ENCODE measurements around the gene GTF2H2C_2.
"Not testable (repeated sequence)": the region's sequence is repeated elsewhere in the genome, so short reads cannot be mapped to it uniquely, and the experiment has no call there.

GTF2H2C_2 gene

GRCh38 chr5:70415117-70415516 is at the start of gene GTF2H2C_2:
GTF2H2C_2 (plus strand) TSS chr5:70415368.
- in situ Hi-C loops (cut with MboI; ENCODE audit: low sequenced_read_pairs) = not testable (repeated sequence)

GRCh38 chr5:70400984-70401686 is 14.0 kb upstream of the GTF2H2C_2 start:
- in situ Hi-C loops (cut with MboI; ENCODE audit: low sequenced_read_pairs) = not testable (repeated sequence)

DNA sequence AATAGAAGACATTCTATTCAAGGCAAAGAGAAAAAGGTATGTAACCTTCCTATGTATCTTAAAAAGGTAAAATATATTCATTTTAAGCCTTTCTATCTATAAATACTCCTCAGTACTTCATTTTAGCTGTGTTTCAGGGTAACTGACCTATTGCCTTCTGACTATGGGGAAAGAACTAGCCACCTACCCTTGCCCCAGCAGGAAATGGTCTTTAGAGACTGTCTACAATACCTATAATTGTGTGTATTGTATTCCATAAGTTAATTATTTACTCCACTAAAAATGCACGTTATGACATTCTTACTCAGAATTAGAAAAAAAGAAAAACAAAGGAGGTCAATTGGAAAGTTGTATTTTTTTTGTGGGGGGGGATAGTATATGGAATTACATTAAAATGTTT is 6.2 kb downstream of the GTF2H2C_2 start:
- in situ Hi-C loops (cut with MboI; ENCODE audit: low sequenced_read_pairs) = not testable (repeated sequence)

DNA sequence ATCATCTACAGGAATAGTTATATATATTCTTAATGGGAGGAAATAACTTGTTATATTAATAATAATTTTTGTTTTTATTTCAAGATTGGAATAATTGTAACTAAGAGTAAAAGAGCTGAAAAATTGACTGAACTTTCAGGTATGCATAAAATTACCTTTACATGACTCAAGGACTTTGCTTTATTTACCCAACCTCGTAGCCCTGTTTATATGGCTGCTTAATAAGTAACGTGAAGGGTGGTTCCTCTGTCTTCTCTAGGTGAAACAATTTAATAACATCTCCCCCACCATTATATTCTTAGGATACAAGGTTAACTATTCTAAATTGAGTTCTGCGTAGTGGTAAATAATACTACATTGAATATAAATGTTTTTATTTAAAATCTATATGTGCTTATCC is 8.0 kb downstream of the GTF2H2C_2 start:
- in situ Hi-C loops (cut with MboI; ENCODE audit: low sequenced_read_pairs) = not testable (repeated sequence)

DNA sequence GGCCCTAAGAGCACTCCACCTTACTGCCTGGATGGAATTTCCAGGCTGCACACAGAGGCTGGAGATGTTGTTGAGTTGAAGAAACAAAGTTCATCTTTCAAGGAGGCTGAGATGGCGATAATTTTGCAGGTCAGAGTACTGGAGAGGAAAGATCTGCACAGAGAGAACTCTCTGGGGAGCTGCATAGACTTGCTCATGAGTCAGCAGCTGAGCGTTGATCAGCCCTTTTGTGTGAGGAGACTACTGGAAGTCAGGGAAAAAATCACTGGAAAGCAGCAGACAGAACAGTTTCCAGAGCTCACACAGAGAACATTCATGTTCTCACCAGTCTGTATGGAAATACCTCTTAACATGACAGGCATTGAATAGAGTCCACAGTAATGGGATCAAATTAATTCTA is 23.4 kb downstream of the GTF2H2C_2 start:
- in situ Hi-C loops (cut with MboI; ENCODE audit: low sequenced_read_pairs) = not testable (repeated sequence)

- in situ Hi-C loops (cut with MboI; ENCODE audit: low sequenced_read_pairs) = not testable (repeated sequence)
Measured at GRCh38 chr5:70449565-70449964, 34.4 kb downstream of the GTF2H2C_2 start.

- in situ Hi-C loops (cut with MboI; ENCODE audit: low sequenced_read_pairs) = not testable (repeated sequence)
Measured at GRCh38 chr5:70451249-70451984, 36.2 kb downstream of the GTF2H2C_2 start.

DNA sequence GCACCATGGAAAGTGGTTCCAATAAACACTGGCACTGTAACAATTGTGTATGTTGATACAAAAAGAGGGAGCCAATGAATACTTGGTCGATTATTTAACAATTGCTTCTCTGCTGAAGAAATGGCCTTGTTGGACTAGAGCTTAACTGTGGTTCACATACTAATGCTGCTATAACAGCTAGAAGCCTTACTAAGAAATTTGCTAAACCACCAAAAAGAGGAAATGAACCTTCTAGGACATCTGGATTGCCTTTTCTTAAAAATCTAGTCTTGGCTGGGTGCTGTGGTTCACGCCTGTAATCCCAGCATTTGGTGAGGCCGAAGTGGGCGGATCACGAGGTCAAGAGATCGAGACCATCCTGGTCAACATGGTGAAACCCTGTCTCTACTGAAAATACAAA is 41.9 kb downstream of the GTF2H2C_2 start:
- in situ Hi-C loops (cut with MboI; ENCODE audit: low sequenced_read_pairs) = not testable (repeated sequence)

DNA sequence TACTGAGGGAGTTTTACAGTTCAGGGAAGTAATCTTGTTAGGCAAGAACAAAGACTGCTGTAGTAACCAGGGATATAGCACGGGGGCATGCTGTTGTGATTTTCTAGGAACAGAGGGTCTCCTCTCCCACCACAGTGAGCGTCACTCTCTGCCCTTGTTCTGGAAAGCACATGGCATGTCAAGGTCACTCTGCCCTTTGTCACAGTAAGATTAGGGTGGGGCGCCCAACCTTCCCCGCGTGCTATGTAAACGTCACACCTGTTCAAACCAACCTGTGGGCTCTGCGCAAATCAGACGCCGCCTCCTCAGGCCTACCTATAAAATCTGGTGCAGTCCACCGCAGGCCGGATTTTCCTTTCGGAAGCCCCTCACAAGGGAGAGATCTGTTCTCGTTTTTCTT is 44.0 kb downstream of the GTF2H2C_2 start:
- in situ Hi-C loops (cut with MboI; ENCODE audit: low sequenced_read_pairs) = not testable (repeated sequence)

GRCh38 chr5:70461984-70462383 is 46.8 kb downstream of the GTF2H2C_2 start:
- in situ Hi-C loops (cut with MboI; ENCODE audit: low sequenced_read_pairs) = not testable (repeated sequence)

DNA sequence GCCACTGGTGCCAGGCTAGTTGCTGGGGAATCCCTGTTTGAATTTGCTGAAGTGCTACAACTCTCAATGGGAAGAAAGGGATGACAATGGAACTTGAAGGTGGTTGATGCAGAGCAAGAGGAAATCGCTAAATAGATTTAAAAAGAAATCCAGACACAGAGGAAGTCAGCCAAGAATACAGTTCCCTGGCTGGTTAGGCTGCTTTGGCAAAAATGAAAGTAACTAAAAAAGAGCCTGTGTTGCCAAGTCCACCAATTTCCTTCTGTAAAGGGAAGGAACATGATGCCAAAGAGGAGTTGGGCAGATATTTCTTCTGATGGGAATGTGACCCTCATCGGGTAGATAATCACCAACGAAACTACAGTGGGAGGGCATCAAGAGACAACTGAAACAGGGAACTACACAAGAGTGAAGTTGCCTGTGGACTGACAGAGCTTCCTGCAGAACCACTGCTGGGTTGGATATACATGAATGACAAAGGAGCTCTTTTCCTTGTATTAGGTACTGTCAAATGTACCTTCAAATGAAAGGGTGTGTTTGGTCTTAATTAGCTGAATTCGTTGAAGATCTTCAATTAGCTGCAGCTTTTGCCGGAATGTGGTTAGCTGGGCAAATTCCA is 49.0 kb downstream of the GTF2H2C_2 start:
- in situ Hi-C loops (cut with MboI; ENCODE audit: low sequenced_read_pairs) = not testable (repeated sequence)

- in situ Hi-C loops (cut with MboI; ENCODE audit: low sequenced_read_pairs) = not testable (repeated sequence)
Measured at GRCh38 chr5:70469926-70470509, 54.9 kb downstream of the GTF2H2C_2 start.
